Trophoblast cell (in vitro differentiated cells and primary cell): ENCODE data around the gene ZNF585A.
"Not testable (repeated sequence)": the region's sequence is repeated elsewhere in the genome, so short reads cannot be mapped to it uniquely, and the experiment has no call there.

Experiments used
- DNase-seq, 2 donors: peaks; one replicate each; pipeline ENCODE4 v3.0.0-alpha.2; 2016
- H2AFZ ChIP-seq: 2 replicates; pipeline ENCODE4 v1.6.1; 2013; ENCODE audit warnings: low read length, moderate library complexity, mild to moderate bottlenecking; ENCODE audit not compliant: insufficient read depth, poor library complexity
- H2AK5ac ChIP-seq: 2 replicates; pipeline ENCODE4 v1.6.1; 2013; ENCODE audit warnings: mild to moderate bottlenecking, low read length
- H2BK120ac ChIP-seq: 2 replicates; pipeline ENCODE4 v1.6.1; 2013; ENCODE audit warnings: low read length, mild to moderate bottlenecking, moderate library complexity; ENCODE audit not compliant: insufficient read depth, poor library complexity
- H2BK12ac ChIP-seq: 2 replicates; pipeline ENCODE4 v1.6.1; 2013; ENCODE audit warnings: mild to moderate bottlenecking, low read length, moderate library complexity
- H2BK5ac ChIP-seq: 2 replicates; pipeline ENCODE4 v1.6.1; 2013; ENCODE audit warnings: low read length, low read depth, moderate library complexity, mild to moderate bottlenecking; ENCODE audit not compliant: poor library complexity
- H3K14ac ChIP-seq: 2 replicates; pipeline ENCODE4 v1.6.1; 2013; ENCODE audit warnings: mild to moderate bottlenecking, low read length
- H3K18ac ChIP-seq: 2 replicates; pipeline ENCODE4 v1.6.1; 2013; ENCODE audit warnings: mild to moderate bottlenecking, low read length
- H3K23ac ChIP-seq: 2 replicates; pipeline ENCODE4 v1.6.1; 2013; ENCODE audit warnings: low read length
- H3K27ac ChIP-seq: 2 replicates; pipeline ENCODE4 v1.5.1; 2013; ENCODE audit warnings: low read depth, mild to moderate bottlenecking, inconsistent platforms, low read length, moderate library complexity
- H3K27me3 ChIP-seq: 2 replicates; pipeline ENCODE4 v1.6.1; 2013; ENCODE audit warnings: inconsistent platforms, mild to moderate bottlenecking, low read length, moderate library complexity; ENCODE audit not compliant: insufficient read depth
- H3K36me3 ChIP-seq, 2 experiments: 1 replicate in 1 of 2; 2 replicates in 1 of 2; pipeline ENCODE4 v1.6.1; 2013; ENCODE audit warnings: low read length in 2 of 2, mild to moderate bottlenecking in 2 of 2, moderate library complexity in 1 of 2; ENCODE audit not compliant: insufficient read depth in 2 of 2, control insufficient read depth in 1 of 2
- H3K4ac ChIP-seq: 2 replicates; pipeline ENCODE4 v1.6.1; 2013; ENCODE audit warnings: low read depth, mild to moderate bottlenecking, low read length, moderate library complexity
- H3K4me1 ChIP-seq, 2 experiments: 1 replicate in 1 of 2; 2 replicates in 1 of 2; pipeline ENCODE4 v1.6.1; 2013; ENCODE audit warnings: low read length in 2 of 2, mild to moderate bottlenecking in 2 of 2, moderate library complexity in 1 of 2; ENCODE audit not compliant: insufficient read depth in 2 of 2, control insufficient read depth in 1 of 2
- H3K4me2 ChIP-seq: 2 replicates; pipeline ENCODE4 v1.6.1; 2013; ENCODE audit warnings: inconsistent platforms, mild to moderate bottlenecking, low read length, moderate library complexity
- H3K4me3 ChIP-seq: 2 replicates; pipeline ENCODE4 v1.5.1; 2013; ENCODE audit warnings: mild to moderate bottlenecking, low read depth, low read length, inconsistent platforms
- H3K79me1 ChIP-seq: one replicate; pipeline ENCODE4 v1.6.1; 2013; ENCODE audit warnings: low read length
- H3K79me2 ChIP-seq: 2 replicates; pipeline ENCODE4 v1.6.1; 2013; ENCODE audit warnings: low read length, mild to moderate bottlenecking; ENCODE audit not compliant: control insufficient read depth, insufficient read depth, poor library complexity
- H3K9ac ChIP-seq: 2 replicates; pipeline ENCODE4 v1.6.1; 2013; ENCODE audit warnings: mild to moderate bottlenecking, low read length
- H3K9me3 ChIP-seq: 2 replicates; pipeline ENCODE4 v1.6.1; 2013; ENCODE audit warnings: low read depth, mild to moderate bottlenecking, control low read depth, inconsistent platforms, low read length; ENCODE audit not compliant: insufficient read depth
- H4K12ac ChIP-seq: 2 replicates; pipeline ENCODE4 v1.6.1; 2013; ENCODE audit warnings: low read depth, mild to moderate bottlenecking, low read length, moderate library complexity
- H4K8ac ChIP-seq: 2 replicates; pipeline ENCODE4 v1.6.1; 2013; ENCODE audit warnings: low read depth, mild to moderate bottlenecking, low read length, moderate library complexity
- H4K91ac ChIP-seq: one replicate; pipeline ENCODE4 v1.6.1; 2013; ENCODE audit warnings: low read depth, mild to moderate bottlenecking, low read length, moderate library complexity
- WGBS: extraction: QIAGEN DNeasy Blood & Tissue Kit; methylation state at CpG from one replicate; pipeline ENCODE4 v1.1.7; 2013; ENCODE audit warnings: missing lambda C conversion rate; ENCODE audit not compliant: insufficient read length, insufficient coverage; ENCODE audit errors: extremely low coverage; 5-methylcytosine and 5-hydroxymethylcytosine counted together

ZNF585A gene

DNA sequence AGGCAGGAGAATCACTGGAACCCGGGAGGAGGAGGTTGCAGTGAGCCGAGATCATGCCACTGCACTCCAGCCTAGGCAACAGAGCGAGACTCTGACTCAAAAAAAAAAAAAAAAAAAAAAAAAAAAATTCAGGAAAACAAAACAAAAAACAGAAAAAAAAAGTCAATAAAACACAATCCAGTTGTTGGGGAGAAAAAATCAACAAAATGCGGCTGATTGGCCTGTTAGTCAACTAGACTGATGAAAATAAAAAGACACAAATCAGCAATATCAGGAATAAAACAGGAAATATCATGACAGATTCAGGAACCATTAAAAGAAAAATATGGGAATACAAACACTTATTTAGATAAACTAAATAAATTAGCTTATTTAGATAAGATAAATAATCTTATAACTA is 22.8 kb upstream of the ZNF585A start:
- not testable (repeated sequence) for H3K18ac ChIP-seq, H2BK120ac ChIP-seq, H3K4me1 ChIP-seq, H3K4me2 ChIP-seq, H2AK5ac ChIP-seq, H3K27ac ChIP-seq, H3K27me3 ChIP-seq, DNase-seq, H2AFZ ChIP-seq, H4K8ac ChIP-seq, H3K23ac ChIP-seq, H3K79me1 ChIP-seq, H2BK12ac ChIP-seq, H2BK5ac ChIP-seq, H3K14ac ChIP-seq, H3K9me3 ChIP-seq, H4K91ac ChIP-seq, H3K9ac ChIP-seq, H3K4me3 ChIP-seq, H3K4ac ChIP-seq, H4K12ac ChIP-seq, H3K79me2 ChIP-seq
- H3K36me3 ChIP-seq = peaks cover 4 to 10% of the 10 kb centered on the region in 2 experiments
- no CpG with 5 or more reads among the region's 4 CpGs for WGBS

- not testable (repeated sequence) for H3K36me3 ChIP-seq, H2BK120ac ChIP-seq, H3K23ac ChIP-seq, H4K91ac ChIP-seq, H3K4ac ChIP-seq, H3K9ac ChIP-seq, H3K9me3 ChIP-seq, H2BK12ac ChIP-seq, H2AFZ ChIP-seq, H3K79me2 ChIP-seq, H3K27me3 ChIP-seq, DNase-seq, H3K18ac ChIP-seq, H3K4me3 ChIP-seq, H2BK5ac ChIP-seq, H3K14ac ChIP-seq, H3K27ac ChIP-seq, H3K4me1 ChIP-seq, H2AK5ac ChIP-seq, H4K8ac ChIP-seq, H4K12ac ChIP-seq, H3K79me1 ChIP-seq, H3K4me2 ChIP-seq
- no CpG with 5 or more reads among the region's 4 CpGs for WGBS
Measured at GRCh38 chr19:37186071-37186470, 13.6 kb upstream of the ZNF585A start.

- no CpG with 5 or more reads among the region's 1 CpG for WGBS
- no peak overlapping the region for H3K14ac ChIP-seq
- H2AK5ac ChIP-seq = no peak overlapping the region
Measured at GRCh38 chr19:37165635-37166034, 6.9 kb downstream of the ZNF585A start.

GRCh38 chr19:37160153-37160552 is 12.3 kb downstream of the ZNF585A start:
- Histone ChIP-seq H2AFZ (no peak overlapping the region), H3K9ac (no peak overlapping the region), H3K36me3 (peaks cover 19 to 28% of the 10 kb centered on the region in 2 experiments), H3K9me3 (peaks cover 14% of the 10 kb centered on the region), H4K8ac (no peak overlapping the region), H3K18ac (no peak overlapping the region), H3K4me1 (no peaks in the 10 kb centered on the region), H3K23ac (no peak overlapping the region), H4K12ac (no peak overlapping the region), H3K14ac (no peak overlapping the region), H2BK5ac (no peak overlapping the region), H3K4me2 (no peak overlapping the region), H4K91ac (no peak overlapping the region), H2BK12ac (no peak overlapping the region), H2BK120ac (no peak overlapping the region), H2AK5ac (no peak overlapping the region), H3K79me1 (no peaks in the 10 kb centered on the region), H3K4me3 (no peak overlapping the region), H3K4ac (no peak overlapping the region), H3K79me2 (no peaks in the 10 kb centered on the region), H3K27me3 (no peaks in the 10 kb centered on the region), H3K27ac (no peak overlapping the region)
- no peak for DNase-seq
- WGBS = no CpG with 5 or more reads among the region's 1 CpG

More at GRCh38 chr19:37165635-37166034, 6.9 kb downstream of the ZNF585A start:
- H3K4me2 ChIP-seq = no peak overlapping the region
- peak in 1 of 2 donors; percentile 4 for DNase-seq
- H3K4me1 ChIP-seq = no peaks in the 10 kb centered on the region
- H3K79me1 ChIP-seq = no peaks in the 10 kb centered on the region
- H2BK120ac ChIP-seq = no peak overlapping the region
- H4K91ac ChIP-seq = no peak overlapping the region
- no peak overlapping the region for H3K27ac ChIP-seq
- peaks cover 3% of the 10 kb centered on the region for H3K9me3 ChIP-seq
- no peak overlapping the region for H3K18ac ChIP-seq
- no peaks in the 10 kb centered on the region for H3K79me2 ChIP-seq
- H3K27me3 ChIP-seq = no peaks in the 10 kb centered on the region
- peaks cover 23 to 26% of the 10 kb centered on the region in 2 experiments for H3K36me3 ChIP-seq
- no peak overlapping the region for H3K9ac ChIP-seq
- H4K12ac ChIP-seq = no peak overlapping the region
- no peak overlapping the region for H3K4ac ChIP-seq
- no peak overlapping the region for H3K4me3 ChIP-seq
- H3K23ac ChIP-seq = no peak overlapping the region
- H2BK5ac ChIP-seq = no peak overlapping the region
- no peak overlapping the region for H2BK12ac ChIP-seq
- H2AFZ ChIP-seq = no peak overlapping the region
- H4K8ac ChIP-seq = no peak overlapping the region
